Ureter (tissue), 1 donor: ENCODE results near the gene PET100. TPM values are rescaled to one million over a fixed set of nuclear protein-coding genes. Genes with fewer than 3 reads are reported as not detected.

Experiments
- DNase-seq: peaks from one replicate; pipeline ENCODE4 v3.0.0-alpha.2; 2020; ENCODE audit warnings: low spot score
- total RNA-seq: library from RNA; stranded (reverse); gene quantifications from one replicate; pipeline ENCODE4 v1.2.4, GENCODE V29; 2023
- donor health status: DM: yes; HTN: yes; CAD: no.

The PET100 gene
- total RNA-seq, 1 donor from 2014 or later: 66.7 TPM

GRCh38 chr19:7678971-7679751 is 49.6 kb downstream of the PET100 start:
- DNase-seq: peak; percentile 61

GRCh38 chr19:7679771-7680605 is 50.4 kb downstream of the PET100 start:
- DNase-seq: no peak

- peak; percentile 82 for DNase-seq
Measured at GRCh38 chr19:7680606-7681339, 51.2 kb downstream of the PET100 start, which contains the start of gene TRAPPC5. TRAPPC5 (plus strand) TSS chr19:7680833; CDS start chr19:7682254, 1,421 bp downstream.

Other genes with a start within 250 kb of the PET100 start
- 7.8 TPM for gene PEX11G, start 140.8 kb upstream of the PET100 start, total RNA-seq
- gene ZNF358, start 113.7 kb upstream of the PET100 start, total RNA-seq: 34.3 TPM
- gene MCOLN1, start 107.2 kb upstream of the PET100 start, total RNA-seq: 20.0 TPM
- 79.5 TPM for gene PNPLA6, start 94.1 kb upstream of the PET100 start, total RNA-seq
- gene CAMSAP3, start 33.9 kb upstream of the PET100 start, total RNA-seq: 29.3 TPM
- gene XAB2, start 248 bp upstream of the PET100 start, total RNA-seq: 39.0 TPM
- 1.7 TPM for gene PCP2, start 3.9 kb downstream of the PET100 start, total RNA-seq
- 122 TPM for gene STXBP2, start 7.3 kb downstream of the PET100 start, total RNA-seq
- gene RETN, start 39.3 kb downstream of the PET100 start, total RNA-seq: not detected
- gene MCEMP1, start 47.3 kb downstream of the PET100 start, total RNA-seq: not detected
- 80.8 TPM for gene TRAPPC5, start 51.0 kb downstream of the PET100 start, total RNA-seq
- not detected for gene FCER2, start 72.3 kb downstream of the PET100 start, total RNA-seq
- 0.57 TPM for gene CLEC4G, start 102.3 kb downstream of the PET100 start, total RNA-seq
- gene CD209, start 117.7 kb downstream of the PET100 start, total RNA-seq: 3.3 TPM
- not detected for gene CLEC4M, start 133.4 kb downstream of the PET100 start, total RNA-seq
- 15.9 TPM for gene EVI5L, start 200.4 kb downstream of the PET100 start, total RNA-seq
- gene PRR36, start 244.6 kb downstream of the PET100 start, total RNA-seq: 2.0 TPM